Measurements from ENCODE around the gene SLC35F3. TPM values are rescaled to one million over a fixed set of nuclear protein-coding genes. Genes with fewer than 3 reads are reported as not detected.

Gene SLC35F3
- total RNA-seq, 1 experiment from 2014 or later = 0.94 TPM

- ATAC-seq (no peak), DNase-seq (ENCODE audit: low spot score) (no peak)
- peaks cover 7% of the 10 kb centered on the region; the same call in 1 of the 2 replicates for H3K9me3 Mint-ChIP-seq
- H3K4me1 Mint-ChIP-seq = peaks cover 10% of the 10 kb centered on the region
- TF ChIP-seq SMAD4 (CRISPR knock-in tag; IDR thresholded peaks at IDR 0.05) (no peak), IRF2 (CRISPR knock-in tag; IDR thresholded peaks at IDR 0.05; ENCODE audit: borderline replicate concordance, low read depth) (no peak), ATF2 (CRISPR knock-in tag; IDR thresholded peaks at IDR 0.05; ENCODE audit: borderline replicate concordance, low read depth) (no peak), NFATC4 (CRISPR knock-in tag; IDR thresholded peaks at IDR 0.05) (no peak), NR2C2 (CRISPR knock-in tag; IDR thresholded peaks at IDR 0.05) (no peak), NR1H2 (CRISPR knock-in tag; IDR thresholded peaks at IDR 0.05) (no peak), HMGXB4 (CRISPR knock-in tag; IDR thresholded peaks at IDR 0.05) (no peak), SOX15 (CRISPR knock-in tag; IDR thresholded peaks at IDR 0.05) (no peak), PREB (CRISPR knock-in tag; IDR thresholded peaks at IDR 0.05; ENCODE audit: borderline replicate concordance) (no peak), FOXP4 (CRISPR knock-in tag; IDR thresholded peaks at IDR 0.05) (no peak)
- ChIA-PET CTCF (interaction anchor here (1.4 kb wide), 1 partner anchor 33 kb away, joined by 4 read pairs; no protein-coding TSS in a partner anchor), POLR2A (interaction anchor here (0.6 kb wide), 1 partner anchor 28 kb away, joined by 4 read pairs; no protein-coding TSS in a partner anchor)
- H3K27me3 Mint-ChIP-seq (ENCODE audit: low read depth) = peaks cover 4% of the 10 kb centered on the region; the same call in 1 of the 2 replicates
- H3K4me3 Mint-ChIP-seq = no peak overlapping the region
- H3K36me3 Mint-ChIP-seq = no peaks in the 10 kb centered on the region
- no peak overlapping the region for H3K27ac Mint-ChIP-seq
Measured at GRCh38 chr1:234277161-234277868, 372.8 kb downstream of the SLC35F3 start.

- ChIA-PET CTCF (interaction anchor here (1.4 kb wide), 2 partner anchors 48 to 66 kb away, joined by 3 to 4 read pairs; no protein-coding TSS in a partner anchor), POLR2A (no interaction called here)
- Mint-ChIP-seq H3K27ac (no peak overlapping the region), H3K4me3 (no peak overlapping the region), H3K36me3 (no peaks in the 10 kb centered on the region), H3K27me3 (ENCODE audit: low read depth) (no peaks in the 10 kb centered on the region), H3K4me1 (peaks cover 10% of the 10 kb centered on the region), H3K9me3 (peaks cover 7% of the 10 kb centered on the region; the same call in 1 of the 2 replicates)
- TF ChIP-seq ZSCAN18 (CRISPR knock-in tag; IDR thresholded peaks at IDR 0.05) = no peak
- TF ChIP-seq FOXJ3 (CRISPR knock-in tag; IDR thresholded peaks at IDR 0.05; ENCODE audit: borderline replicate concordance) = no peak
- no peak for TF ChIP-seq ATF3 (CRISPR knock-in tag; conservative IDR thresholded peaks at IDR 0.05)
- no peak for TF ChIP-seq E2F5 (CRISPR knock-in tag; IDR thresholded peaks at IDR 0.05)
- no peak for DNase-seq (ENCODE audit: low spot score)
- ATAC-seq = no peak
Measured at GRCh38 chr1:234279021-234279420, 374.5 kb downstream of the SLC35F3 start.
